Fibroblast of peridontal ligament (primary cell): Measurements from ENCODE around the gene LCN10.
"Not testable (repeated sequence)": the region's sequence is repeated elsewhere in the genome, so short reads cannot be mapped to it uniquely, and the experiment has no call there.

Experiments used
- DNase-seq: peaks from one replicate; pipeline ENCODE4 v3.0.0-alpha.2; 2010; ENCODE audit errors: extremely low read depth

Gene LCN10

DNA sequence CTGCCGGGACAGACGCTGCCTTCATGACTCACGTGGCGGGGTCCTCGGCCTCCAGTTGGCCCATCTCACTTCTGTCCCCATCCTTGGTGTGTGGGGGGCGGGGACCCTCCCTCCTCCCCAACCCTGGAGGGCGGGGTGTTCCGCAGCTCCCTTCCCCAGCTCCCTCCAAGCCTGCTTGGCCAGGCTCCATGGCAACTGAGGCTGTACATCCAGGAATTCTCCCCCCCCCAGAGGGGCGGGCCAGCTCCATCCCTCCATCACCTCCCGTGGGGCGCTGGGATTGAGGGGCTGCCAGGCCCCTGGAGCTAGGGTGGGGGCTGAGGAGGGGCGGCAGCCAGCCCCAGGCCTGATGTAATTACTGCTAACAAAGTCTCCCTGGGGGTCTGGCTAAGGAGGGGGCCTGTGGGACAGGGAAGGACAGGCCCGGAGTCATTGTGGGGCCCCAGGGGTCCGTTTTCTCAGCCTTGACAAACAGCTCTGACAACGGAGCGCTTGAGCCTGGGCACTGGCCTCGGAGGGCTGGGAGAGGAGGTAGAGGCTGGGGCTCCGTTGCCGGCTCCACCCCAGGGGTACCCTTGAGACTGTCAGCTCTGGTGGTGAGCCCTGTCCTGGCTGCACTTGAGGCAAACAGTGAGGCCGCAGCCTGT lies 22.4 kb downstream of the LCN10 start:
- DNase-seq: no peak

DNA sequence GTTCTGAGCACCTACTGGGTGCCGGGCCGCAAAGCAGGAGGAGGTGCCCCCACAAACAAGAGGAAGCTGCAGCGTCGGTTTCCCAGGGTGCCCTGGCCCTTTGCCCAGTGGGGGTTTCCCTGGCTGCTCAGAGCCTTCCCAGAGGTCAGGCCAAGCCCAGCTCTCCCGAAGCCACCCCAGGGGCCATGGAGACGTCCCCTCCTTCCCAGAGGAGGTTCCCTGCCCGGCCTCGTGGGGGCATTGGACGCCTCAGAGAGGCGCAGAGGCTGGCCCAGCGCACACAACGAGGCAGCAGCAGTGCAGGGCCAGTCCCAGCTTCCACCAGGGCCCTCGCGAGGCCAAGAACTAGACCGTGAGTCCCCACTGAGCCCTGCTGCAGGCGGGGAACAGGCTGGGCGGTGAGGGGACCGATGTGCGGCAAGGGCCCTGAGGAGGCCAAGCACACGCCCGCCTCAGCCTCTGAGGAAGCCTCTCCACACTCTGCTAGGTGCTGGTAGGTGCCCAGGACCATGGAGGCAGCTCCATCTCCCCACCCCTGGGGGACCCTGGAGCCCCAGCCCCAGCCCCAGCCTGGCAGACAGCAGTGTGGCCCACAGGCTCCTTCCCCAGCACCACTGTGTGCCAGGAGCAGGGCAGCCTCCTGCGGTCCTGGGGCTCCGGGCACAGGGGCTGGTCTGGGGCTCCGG lies 23.4 kb downstream of the LCN10 start:
- DNase-seq: no peak

DNA sequence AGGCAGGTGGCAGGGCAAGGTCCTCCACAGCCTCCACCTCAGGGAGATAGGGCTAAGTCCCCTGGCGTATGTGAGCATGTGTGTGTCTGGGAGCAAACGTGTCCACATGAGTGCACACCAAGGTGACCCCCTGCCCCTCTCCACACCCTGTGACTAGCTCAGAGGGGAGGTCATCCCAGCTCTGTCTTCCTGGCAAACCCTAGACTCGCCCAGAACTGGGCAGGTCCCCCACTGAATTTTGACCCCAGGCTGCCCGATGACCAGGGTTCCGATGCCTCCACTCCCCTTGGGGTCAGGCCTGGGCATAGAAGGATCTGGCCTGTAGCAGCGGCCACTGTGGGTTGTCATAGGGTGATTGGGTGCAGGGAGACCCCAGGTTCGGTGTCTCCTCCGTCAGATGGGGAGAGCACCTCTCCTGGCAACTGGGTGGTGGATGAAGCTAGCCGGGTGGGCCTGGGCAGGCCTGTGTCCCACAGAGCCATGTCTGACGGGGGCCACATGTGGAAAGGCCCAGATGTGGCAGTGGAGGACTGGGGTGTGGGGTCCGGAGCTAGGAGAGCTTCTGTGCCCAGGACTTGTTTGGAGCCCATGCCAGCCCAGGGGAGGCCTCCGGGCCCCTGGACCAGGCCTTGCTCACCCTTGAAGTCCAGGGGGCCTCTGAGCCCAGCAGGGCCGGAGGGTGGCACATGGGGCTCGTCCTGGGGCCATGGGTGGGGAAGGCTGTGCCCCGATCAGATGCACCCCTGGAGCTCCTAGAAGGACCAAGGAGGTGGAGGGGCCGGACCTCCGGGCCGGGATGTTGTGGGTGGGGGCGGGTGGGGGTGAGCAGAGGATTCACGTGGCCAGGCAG lies 24.2 kb downstream of the LCN10 start:
- DNase-seq: no peak

DNA sequence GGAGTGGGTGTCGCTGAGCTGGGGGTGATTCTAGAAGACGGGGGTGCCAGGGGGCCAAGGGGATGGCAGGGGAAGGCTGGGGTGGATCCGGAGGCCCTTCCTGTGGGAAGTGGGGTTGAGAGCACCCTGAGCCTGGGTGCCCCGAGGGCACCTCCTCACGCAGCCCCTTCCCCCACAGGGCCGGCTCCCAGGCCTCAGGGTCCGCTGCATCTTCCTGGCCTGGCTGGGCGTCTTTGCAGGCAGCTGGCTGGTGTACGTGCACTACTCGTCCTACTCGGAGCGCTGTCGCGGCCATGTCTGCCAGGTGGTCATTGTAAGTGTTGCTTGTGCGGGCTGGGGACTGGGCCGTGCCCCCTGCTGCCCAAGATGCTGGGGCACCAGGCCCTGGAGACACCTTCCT lies 25.3 kb downstream of the LCN10 start:
- no peak for DNase-seq

DNA sequence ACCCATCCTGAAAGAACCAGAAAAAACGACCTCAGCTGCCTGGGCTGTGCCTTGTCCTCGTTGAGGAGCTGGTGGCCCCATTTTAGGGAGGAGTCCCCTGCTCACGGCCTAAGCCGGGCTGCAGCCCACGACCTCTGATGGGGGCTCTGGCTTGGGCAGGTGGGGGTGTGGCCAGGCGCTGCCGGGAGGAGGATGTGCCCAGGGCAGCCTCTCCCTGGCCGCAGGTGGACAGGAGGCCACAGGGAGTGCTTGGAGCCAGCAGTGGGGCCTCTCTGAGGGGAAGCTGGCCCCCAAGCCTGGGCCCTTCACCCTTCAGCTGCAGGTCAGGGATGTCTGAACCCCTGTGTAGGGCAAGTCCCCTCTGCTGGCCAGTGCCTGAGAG lies 27.9 kb downstream of the LCN10 start:
- no peak for DNase-seq

DNA sequence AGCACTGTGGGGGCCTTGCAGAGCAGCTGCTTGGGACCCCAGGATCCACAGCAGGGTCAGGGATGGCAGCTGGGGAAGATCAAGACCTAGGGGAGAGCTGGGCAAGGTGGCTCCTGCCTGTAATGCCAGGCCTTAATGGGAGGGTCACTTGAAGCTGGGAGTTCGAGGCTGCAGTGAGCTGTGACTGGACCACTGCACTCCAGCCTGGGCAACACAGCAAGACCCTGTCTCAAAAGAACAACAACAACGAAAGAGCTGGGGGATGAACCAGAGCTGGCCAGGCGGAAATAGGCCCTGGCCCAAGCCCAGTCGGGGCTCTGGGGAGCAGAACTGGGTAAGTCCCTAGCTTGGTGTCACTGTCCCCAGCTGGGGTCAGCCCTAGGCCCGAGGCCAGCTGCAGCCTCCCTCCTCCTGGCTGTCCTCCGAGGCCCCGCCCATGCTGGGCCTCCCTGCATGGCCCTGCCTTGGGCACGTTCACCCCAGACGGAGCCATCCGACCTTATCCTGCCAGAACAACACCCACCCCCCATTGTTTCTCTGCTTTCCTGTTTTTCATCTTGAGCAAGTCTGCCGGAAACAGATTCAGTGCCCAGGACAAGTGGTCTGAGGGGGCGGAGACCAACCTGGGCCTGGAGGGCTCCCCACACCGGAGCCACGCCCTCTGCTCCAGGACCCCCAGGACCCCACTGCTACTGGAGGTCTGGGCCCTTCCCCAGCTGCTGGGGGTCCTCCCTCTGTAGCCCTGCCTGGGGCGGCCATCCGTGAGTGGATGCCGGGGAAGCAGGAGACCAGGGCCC lies 28.4 kb downstream of the LCN10 start:
- no peak for DNase-seq

DNA sequence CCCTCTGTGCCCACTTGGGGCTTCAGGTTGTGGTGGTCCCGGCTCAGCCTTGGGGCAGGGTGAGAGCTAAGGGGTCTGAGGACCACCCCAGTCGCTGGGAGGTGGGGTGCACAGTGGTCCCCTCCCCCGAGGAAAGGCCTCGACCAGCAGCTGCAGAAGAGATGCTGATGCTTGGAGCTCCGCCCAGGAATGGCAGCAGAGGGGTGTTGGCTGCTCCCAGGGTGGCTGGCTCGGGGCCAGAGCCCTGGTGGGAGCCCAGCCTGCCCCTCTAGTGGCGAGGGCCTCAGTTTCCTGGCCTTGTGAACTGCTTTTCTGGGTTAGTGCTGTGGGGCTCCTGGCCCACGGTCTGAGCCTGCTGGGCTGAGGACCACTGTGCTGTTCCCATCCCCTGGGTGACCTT lies 29.2 kb downstream of the LCN10 start:
- no peak for DNase-seq

DNA sequence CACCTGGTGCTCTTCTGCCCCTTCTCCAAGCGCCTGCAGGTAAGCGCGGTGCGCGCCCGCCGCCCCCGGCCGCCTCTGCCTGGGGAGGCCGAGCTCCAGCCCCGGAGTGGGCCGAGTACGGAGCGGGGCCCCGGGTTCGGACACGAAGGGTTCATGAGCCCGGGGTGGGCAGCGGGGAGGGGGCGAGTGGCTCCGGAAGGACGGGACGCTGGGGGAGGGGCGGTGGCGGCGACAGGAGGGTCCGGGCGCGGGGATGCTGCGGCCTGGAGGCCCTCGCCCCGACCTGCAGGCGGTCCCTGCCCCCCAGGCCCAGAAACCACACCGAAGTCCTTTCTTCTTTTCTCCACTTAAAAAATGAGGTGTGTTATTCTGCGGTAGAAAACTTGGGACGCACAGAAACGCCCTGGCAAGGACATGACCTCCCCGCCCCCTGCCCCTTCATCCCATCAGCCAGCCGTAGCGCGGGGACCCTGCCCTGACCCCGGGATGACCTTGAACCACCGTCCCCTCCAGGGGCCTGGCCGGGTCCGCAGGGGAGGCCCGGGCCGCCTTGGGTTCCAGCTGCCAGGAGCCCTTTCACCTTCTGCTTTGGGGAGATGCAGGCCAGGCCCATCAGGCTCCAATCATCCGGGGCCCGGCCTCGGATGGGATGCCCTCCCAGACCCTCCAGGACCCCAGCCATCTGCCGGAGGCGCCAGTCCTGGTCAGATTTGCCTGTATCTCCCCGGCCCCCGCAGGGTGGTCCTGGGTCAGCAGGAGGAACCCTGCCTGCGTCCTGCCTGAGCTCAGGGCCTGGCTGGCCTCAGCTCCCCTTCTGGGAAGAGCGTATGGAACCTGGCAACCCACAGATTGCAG lies 29.8 kb downstream of the LCN10 start:
- DNase-seq: no peak

DNA sequence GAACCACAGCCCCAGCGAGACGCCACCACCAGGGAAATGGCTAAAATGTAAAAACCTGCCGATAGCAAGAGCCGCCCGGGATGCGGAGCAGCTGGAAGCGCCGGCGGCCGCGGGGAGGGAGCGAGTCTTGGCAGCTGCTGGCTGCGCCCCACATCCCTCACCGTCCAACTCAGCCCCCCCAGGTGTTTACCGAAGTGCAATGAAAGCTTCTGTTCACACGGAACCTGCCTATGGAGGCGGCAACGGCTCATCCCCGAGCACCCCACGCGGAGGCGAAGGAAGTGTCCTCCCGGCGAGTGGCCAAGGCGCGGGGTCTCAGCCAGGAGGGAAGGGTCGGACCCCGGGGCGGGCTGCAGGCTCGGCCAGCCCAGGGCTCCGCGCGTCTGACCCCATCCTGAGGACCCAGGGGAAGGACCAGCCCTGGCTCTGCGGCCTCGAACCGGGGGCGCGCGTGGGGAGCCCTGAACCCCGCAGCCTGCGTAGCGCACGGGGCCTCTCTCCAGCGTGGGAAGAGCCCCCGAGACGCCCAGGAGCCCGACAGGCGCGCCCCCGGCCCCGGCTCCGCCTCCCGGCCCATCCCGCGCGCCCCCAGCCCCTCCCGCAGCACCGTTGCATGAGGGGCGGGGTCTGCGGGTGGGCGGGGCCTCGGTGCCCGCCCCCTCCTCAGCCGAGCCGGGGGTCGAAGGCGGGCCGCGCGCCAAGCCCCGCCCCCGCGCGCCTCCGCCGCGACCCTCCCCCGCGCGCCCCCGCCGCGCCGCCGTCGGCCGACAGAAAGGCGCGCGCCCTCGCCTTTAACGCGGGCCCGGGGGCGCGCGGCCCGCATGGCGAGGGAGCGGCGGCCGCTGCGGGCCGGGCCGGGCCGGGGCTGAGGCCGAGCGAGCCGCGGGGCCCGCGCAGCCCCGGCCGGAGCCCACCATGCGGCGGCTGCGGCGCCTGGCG lies 30.7 kb downstream of the LCN10 start, which contains the start of gene DIPK1B:
Gene DIPK1B (plus strand): TSS at position 822 of the 939 bp plus-strand sequence. CDS start 94 bp downstream, at position 916.
- DNase-seq: no peak

DNA sequence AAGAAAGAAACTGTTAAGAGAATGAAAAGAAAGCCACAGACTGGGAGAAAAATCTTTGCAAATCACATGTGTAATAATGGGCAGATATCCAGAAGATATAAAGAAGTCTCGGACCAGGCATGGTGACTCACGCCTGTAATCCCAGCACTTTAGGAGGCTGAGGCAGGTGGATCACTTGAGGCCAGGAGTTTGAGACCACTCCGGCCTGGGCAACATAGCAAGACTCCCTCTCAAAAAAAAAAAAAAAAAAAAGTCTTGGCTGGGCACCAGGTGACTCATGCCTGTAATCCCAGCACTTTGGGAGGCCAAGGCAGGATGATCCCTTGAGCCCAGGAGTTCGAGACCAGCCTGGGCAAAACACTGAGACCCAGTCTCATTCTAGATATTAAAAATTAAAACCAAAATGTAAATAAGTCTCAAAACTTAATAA lies 31.5 kb downstream of the LCN10 start:
- DNase-seq: not testable (repeated sequence)

DNA sequence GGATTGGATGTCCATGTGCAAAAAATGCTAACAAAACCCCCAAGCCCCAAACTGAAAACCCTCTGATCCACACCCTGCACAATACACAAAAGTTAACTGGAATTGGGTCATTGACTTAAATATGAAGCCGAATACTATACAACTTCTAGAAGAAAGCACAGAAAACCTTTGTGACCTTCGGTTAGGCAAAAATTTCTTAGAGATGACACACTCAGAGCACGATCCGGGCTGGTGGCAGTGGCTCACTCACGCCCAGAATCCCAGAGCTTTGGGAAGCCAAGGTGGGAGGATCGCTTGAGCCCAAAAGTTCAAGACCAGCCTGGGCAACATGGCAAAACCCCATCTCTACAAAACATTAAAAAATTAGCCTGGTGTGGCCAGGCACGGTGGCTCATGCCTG lies 32.2 kb downstream of the LCN10 start:
- DNase-seq: no peak

DNA sequence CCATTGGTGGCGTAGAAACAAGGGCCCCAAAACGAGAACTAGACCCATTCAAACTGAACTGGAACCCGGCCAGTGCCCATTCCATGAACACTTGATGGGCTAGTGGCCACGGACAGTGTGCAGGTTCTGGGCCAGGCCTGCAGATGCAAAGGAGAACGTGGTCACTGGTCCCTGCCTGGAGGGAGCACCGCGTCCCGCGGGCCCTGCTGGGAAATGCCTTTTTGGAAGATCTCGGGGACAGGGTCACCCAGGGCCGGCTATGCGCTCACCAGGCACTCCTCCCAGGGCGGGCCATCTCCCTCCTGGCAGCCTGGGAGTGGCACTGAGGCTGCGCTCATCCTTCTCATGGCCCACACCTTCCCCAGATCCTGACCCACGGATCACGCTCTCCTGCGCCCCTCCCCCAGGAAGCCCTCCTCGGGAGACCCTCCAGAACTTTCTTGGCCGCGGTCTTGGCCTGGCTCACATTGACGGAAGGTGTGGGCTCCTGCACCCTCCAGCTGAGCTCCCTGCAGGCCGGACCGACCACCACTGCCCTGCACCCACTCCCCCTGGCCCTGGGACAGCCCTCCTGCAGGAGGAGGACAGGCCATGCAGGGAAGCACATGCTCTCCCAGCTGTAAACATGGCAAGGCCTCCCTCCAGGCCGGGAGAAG lies 33.2 kb downstream of the LCN10 start:
- DNase-seq: no peak

DNA sequence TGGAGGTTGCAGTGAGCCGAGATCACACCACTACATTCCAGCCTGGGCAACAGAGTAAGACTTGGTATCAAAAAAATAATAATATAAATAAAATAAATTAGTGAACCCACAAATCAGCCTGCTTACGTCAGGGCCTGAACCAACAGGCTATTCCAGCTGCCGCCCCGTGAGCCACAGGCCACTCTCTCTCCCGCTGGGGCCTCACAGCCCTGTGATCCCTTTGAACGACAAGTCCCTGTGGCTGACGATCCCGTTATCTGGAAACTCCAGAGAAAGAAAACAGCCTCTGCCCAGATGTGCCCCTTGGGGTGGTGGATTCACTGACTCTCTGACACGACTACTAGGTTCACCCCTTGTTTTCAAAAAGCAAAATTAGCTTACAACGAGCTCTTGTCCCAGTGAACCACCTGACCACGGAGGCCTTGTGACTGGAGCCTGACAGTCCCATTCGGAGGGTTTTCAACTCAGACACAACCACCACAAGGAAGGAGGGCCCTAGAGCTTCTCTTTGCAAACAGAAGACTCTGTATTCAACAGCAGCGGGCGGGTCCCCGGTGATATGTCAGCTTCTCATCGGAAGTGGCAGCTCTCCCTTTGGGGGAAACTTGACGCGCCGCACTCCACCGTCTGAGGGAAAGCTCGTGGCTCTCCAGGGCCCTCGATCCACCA lies 34.8 kb downstream of the LCN10 start:
- DNase-seq: no peak

DNA sequence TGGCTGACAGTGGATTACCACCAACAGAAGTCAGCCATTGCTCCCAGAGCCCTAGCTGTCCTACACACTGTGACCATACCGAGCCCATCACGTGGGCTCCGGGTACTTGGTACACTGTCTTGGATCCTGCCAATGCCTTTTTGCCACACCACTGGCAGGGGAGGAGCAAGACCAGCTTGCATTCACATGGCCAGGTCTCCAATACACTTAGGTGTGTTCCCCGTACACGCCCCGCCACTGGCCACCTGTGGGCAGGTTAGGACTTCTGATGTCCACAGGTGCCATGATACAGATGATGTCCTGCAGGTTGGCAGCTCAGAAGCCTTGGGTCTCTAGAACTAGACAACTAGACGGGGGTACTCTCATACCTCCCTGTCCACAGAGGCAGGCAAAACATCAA lies 35.7 kb downstream of the LCN10 start:
- DNase-seq: no peak

DNA sequence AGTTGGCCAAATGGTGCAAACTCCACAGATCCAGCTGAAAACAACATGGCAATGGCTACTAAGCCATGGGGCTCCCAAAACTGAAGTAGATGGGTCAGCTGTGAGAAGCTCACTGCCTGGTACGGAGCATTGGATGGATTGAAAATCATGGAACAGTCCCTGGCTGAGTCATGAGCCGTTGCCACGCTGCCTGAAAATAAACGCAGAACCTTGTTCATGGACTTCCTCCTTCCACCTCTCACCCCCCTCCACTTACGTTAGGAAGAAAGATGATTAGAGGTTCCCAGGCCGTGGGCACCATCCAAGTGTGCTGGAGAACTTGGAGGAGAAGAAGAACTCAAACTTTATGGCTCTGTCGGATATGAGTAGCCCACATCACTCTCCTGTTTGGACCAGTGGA lies 37.2 kb downstream of the LCN10 start:
- DNase-seq: no peak

DNA sequence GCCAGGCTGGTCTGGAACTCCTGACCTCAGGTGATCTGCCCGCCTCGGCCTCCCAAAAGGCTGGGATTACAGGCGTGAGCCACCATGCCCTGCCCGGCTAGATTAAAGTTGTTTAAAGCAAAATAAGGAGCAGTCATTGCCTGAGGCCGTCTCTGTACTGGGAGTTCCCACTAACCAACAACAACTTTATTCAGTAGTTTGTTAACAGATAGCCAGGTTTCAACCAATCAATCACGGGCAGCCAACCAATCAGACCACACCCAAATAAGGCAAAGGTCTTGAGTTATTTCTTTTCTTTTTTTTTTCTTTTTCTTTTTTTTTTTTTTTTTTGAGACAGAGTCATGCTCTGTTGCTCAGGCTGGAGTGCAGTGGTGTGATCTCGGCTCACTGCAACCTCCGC lies 38.0 kb downstream of the LCN10 start:
- not testable (repeated sequence) for DNase-seq

DNA sequence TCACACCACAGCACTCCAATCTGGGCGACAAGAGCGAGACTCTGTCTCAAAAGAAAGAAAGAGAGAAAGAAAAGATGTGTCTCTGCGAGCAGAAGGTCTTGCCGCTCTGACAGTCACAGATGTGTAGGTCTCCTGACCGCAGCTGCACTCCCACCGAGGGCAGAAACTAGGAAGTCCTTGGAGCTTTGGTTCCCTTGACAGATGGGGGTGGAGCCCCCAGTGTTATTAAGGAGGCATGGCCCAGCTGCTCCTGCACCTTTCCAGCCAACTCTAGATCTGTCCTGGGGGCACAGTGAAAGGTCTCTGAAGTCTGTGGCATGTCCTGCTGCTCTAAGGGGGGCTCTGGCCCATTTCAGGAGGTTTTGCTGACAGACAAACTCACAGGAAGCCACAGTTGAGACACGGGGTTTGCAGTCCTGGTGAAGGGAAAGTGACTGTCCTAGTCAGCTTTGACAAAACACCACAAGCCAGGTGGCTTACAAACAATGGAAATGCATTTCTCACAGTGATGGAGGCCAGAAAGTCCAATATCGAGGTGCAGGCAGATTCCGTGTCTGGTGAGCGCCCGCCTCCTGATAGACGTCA lies 39.4 kb downstream of the LCN10 start:
- DNase-seq: no peak

DNA sequence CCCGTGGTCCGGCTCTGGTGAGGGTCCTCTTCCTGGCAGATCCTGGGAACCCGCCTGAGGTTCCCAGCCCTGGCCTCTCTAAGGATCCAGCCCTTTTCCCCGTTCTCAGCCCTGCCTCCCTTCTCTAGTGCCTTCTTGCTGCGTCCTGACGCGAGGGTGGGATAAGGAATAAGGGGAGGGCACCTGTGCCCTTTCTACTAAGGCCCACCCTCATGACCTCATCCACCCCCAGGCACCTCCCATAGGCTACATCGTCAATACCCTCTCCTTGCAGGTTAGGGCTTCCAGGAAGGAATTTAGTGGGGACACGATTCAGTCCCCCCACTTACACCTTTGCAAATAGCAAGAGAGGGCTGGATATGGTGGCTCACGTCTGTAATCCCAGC lies 41.1 kb downstream of the LCN10 start:
- DNase-seq: no peak
